AG09319 (cell line): ENCODE data around the gene GNAO1.

Experiments
- DNase-seq: peaks from one replicate; pipeline ENCODE4 v3.0.0-alpha.2; 2010; ENCODE audit warnings: low read depth; ENCODE audit errors: extremely low read depth
- TF ChIP-seq, protein P1 (sequence below): IDR thresholded peaks from 2 replicates; pipeline ENCODE4 v1.5.1; 2011; ENCODE audit warnings: low read depth, mild to moderate bottlenecking, inconsistent platforms, low read length, moderate library complexity

The GNAO1 gene

GRCh38 chr16:56405977-56406672 lies 214.8 kb downstream of the GNAO1 start:
- TF ChIP-seq, protein P1, sequence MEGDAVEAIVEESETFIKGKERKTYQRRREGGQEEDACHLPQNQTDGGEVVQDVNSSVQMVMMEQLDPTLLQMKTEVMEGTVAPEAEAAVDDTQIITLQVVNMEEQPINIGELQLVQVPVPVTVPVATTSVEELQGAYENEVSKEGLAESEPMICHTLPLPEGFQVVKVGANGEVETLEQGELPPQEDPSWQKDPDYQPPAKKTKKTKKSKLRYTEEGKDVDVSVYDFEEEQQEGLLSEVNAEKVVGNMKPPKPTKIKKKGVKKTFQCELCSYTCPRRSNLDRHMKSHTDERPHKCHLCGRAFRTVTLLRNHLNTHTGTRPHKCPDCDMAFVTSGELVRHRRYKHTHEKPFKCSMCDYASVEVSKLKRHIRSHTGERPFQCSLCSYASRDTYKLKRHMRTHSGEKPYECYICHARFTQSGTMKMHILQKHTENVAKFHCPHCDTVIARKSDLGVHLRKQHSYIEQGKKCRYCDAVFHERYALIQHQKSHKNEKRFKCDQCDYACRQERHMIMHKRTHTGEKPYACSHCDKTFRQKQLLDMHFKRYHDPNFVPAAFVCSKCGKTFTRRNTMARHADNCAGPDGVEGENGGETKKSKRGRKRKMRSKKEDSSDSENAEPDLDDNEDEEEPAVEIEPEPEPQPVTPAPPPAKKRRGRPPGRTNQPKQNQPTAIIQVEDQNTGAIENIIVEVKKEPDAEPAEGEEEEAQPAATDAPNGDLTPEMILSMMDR: no peak
- DNase-seq: no peak
